Left hindlimb (tissue), 1 donor: ENCODE results near the gene FANCC.
"Not testable (repeated sequence)": the region's sequence is repeated elsewhere in the genome, so short reads cannot be mapped to it uniquely, and the experiment has no call there.

Experiments used
- DNase-seq: peaks from one replicate; pipeline ENCODE4 v3.0.0-alpha.2; 2018

The FANCC gene

GRCh38 chr9:95329061-95329460 is 11.6 kb upstream of the FANCC start:
- not testable (repeated sequence) for DNase-seq

- DNase-seq: no peak
Observed at GRCh38 chr9:95327239-95327865, 9.8 kb upstream of the FANCC start.

DNA sequence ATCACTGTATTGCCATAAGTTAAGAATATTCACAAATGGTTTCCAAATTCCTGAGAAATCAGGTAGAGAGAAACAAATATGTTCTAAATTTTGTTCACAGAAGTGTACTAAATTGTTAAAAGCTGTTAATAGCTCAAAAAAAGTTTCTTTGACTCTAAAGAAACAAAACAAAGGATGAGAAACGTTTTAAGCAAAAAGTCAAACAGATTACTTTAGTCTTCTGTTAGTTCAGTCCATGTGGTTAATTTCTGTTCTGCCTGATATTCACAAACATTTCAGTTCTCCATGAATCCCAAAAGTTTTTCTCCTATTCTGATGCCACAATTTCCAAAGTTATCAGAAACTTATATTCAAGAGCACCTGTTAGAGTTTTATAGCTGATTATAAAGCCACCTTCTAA is 7.7 kb upstream of the FANCC start:
- no peak for DNase-seq

DNA sequence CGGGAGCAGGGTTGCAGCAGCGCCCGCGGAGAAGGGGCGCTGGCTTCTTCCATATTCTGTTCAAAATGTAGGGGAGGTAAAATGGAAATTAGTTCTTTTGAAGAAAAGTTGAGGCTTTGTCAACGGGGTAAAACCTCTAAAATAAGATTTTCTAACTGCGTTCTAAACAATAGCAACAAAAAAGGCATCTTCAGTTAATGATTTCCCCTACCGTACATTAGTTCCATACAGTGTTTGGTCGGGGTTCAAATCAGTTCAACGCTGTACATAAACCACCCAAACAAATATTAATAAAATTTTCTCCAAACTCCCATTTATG is 343 bp upstream of the FANCC start:
- DNase-seq: no peak

- DNase-seq: peak; percentile 85
Observed at GRCh38 chr9:95316794-95317118, 753 bp downstream of the FANCC start.

DNA sequence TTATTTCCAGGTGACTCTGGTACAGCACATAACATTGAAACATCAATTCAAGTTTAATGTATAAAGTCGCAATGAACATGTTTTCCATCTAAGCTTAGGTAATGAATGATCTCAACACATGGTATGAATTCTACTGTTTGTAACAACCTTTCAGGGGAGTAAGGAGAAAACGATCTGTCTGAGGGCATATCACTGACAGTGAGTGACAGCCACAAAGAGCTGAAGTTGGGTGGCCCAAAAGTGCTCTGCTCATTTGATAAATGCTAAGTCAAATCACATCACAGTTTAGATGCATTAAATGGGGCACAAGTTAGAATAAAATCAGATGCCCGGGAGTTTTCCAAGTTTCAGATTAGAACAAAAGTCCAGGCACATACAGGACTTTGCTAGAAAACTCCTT is 1.2 kb downstream of the FANCC start:
- DNase-seq: no peak

DNA sequence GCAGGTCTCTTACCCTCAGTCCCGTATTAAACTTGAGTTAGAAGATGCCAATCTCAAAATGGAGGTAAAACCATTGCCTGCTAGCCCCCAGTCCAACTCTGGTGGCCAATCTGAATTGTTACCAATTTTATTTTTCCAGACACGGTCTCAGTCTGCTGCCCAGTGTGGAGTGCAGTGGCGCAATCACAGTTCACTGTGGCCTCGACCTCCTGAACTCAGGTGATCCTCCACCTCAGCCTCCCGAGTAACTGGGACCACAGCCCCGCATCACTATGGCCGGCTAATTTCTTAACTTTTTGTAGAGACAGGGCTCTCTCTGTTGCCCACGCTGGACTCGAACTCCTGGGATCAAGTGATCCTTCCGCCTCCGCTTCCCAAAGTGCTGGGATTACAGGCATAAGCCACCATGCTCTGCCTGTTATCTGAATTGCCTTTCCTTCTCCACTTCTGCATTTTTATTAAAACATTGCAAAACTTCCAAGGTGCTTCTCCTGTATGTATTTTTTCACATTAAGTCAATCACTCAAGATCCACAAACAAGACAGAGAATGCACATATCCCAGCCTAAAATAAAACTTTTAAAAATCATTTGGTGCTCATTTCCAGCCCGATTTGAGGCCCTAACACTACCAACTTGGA is 2.3 kb downstream of the FANCC start:
- DNase-seq: no peak

DNA sequence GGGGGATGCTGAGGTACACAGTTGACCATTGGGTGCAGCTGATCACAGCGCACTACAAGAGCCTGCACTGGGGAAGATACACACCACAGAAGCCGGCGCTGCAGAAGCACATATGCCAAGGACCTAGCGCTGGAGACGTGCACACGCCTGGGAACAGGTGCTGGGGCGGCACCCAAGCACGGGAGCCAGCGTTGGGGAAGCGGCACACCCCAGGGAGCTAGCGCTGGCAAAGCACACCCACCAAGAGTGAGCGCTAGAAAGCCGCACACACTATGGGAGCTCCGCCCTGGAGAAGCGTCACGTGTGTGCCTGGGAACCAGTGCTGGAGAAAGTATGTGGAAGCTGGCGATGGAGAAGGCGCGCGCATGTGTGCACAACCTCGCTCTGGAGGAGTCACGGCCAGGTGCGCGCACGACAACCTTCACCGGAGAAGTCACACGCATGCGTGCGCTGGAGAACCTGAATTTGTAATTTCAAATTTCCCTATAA is 4.5 kb downstream of the FANCC start:
- peak; percentile 75 for DNase-seq

DNA sequence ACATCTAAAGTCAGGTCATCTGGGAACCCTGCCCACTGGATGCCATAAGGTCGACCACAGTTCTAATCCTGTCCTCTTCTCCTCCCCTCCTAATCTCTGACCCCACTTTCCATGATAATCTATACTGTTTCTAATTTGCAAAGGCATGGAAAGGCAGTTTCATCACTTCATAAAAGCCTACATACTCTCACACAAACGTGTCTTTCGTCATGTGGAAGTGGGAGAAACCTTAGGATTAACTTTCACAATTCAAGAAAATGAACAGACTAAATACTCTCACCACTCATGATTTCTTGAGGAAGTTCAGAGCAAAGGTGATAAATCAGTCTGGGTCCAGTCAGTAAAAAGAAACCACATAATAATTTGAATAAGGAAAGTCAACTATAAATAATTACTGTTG is 5.5 kb downstream of the FANCC start:
- DNase-seq: no peak

DNA sequence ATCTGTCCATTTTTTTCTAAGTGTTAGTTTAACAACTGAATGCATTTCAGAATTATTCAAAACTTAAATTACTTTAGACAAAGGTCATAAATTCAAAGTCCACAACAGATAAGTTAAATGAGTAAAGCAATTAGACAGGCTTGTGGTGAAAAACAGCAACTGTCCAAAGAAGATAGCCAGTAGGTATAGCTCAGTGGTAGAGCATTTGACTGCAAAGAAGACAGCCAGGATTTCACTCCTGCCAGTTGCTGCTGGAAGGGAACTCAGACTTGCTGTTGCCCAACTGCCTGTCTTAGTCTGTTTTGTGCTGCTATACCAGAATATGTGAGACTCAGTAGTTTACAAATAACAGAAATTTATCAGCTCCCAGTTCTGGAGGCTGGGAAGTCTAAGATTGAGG is 10.0 kb downstream of the FANCC start:
- no peak for DNase-seq

- no peak for DNase-seq
Observed at GRCh38 chr9:95306819-95307218, 10.7 kb downstream of the FANCC start.

GRCh38 chr9:95305770-95306492 is 11.6 kb downstream of the FANCC start:
- no peak for DNase-seq

DNA sequence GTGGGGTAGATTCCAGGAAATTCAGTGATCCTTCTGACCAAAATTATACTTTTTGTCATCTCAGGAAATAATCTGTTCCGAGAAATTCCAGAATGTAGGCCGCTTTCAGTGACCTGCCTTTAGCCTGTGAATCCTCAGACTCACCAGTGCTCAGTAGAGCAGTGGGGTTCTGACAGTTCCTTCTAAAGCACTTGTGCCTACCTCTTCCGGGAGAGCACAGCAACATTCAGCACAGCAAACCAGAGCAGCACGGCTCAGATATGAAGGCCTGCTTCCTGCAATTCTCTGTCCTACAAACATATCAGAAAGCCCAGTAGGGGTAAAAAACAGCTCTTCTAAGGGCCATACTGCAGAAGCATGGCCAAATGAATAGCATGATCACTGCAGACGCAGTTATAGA is 15.0 kb downstream of the FANCC start:
- DNase-seq: no peak

GRCh38 chr9:95297760-95298159 is 19.7 kb downstream of the FANCC start:
- no peak for DNase-seq

- DNase-seq: no peak
Observed at GRCh38 chr9:95297316-95297715, 20.2 kb downstream of the FANCC start.

DNA sequence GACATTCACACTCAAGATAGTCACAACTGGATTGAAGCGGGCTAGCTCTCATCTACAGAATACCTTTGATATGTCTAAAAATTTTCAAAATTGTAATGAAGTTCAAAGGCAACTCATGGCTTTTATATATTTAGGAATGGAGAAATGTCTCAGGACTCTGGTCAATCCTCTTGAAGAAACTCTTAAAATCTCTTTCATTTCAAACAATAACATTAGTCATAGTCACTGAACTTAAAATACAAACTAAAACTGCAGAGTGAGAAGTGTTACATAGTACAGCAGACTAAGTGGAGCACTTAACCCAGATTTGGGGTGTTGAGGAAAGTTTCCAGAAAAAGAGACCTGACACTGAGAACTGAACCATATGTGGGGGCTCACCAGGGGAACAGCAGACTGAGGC is 20.7 kb downstream of the FANCC start:
- DNase-seq: no peak

DNA sequence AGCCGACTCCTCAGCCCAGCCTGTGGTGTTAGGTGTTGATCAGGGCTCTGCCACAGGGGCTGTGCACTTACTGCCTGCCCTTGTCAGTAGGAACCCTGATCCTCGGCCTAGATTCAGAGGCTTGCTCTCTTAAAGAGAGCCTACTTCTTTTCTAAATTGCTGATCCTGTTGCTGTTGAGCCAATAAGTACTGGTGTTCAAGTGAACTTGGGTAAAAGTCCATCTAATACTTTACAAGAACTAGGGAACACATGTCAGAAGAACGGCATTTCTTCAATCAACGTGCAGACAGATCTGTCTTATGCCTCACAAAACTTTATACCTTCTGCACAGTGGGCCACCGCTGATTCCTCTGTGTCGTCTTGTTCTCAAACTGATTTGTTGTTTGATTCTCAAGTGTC is 24.2 kb downstream of the FANCC start:
- DNase-seq: not testable (repeated sequence)

DNA sequence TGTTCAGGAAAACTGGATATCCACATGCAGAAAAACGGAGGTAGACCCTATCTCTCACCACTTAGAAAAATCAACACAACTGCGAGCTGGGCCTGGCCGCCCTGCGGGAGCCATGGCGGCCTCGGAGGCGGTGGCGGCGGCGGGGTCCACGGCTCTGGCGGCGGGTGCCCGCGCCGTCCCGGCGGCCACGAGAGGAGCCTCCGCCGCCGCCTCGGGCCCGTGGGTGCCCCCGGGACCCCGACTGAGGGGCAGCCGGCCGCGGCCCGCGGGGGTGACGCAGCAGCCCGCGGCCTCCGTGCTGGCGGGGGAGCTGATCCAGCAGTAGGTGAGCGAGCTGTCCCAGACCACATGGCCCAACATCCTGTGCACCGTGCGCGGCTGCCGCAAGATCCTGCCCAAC is 25.3 kb downstream of the FANCC start:
- DNase-seq: no peak

- no peak for DNase-seq
Observed at GRCh38 chr9:95286151-95286550, 31.4 kb downstream of the FANCC start.

- no peak for DNase-seq
Observed at GRCh38 chr9:95285307-95285706, 32.2 kb downstream of the FANCC start.

- no peak for DNase-seq
Observed at GRCh38 chr9:95284162-95285080, 33.1 kb downstream of the FANCC start.

DNA sequence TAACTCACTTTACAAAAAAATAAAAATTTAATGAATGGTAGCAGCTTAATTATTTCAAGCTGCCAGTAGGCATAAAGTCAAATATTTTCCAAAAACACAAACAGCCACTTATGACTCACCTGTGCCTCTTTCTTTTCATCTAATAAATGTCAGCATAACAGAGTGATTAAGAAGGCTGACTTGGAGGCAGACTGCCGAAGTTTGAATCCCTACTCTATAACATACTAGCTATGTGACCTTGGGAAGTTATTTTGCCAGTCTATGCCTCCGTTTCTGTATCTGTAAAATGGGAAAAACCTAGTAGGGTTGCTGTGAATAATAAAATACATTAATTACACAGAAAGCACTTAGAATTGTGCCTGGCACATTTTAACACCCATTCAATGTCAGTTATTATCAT is 33.8 kb downstream of the FANCC start:
- no peak for DNase-seq

- no peak for DNase-seq
Observed at GRCh38 chr9:95282332-95282731, 35.2 kb downstream of the FANCC start.
